ENCODE data around the gene SLCO2A1. TPM values are rescaled to one million over a fixed set of nuclear protein-coding genes. Genes with fewer than 3 reads are reported as not detected.
A peak's percentile ranks its signal among the peaks of the same experiment; 100 is the strongest.

Gene SLCO2A1
- total RNA-seq, 1 experiment from 2014 or later = 2.4 TPM

GRCh38 chr3:133930341-133930933, 99.3 kb downstream of the SLCO2A1 start:
- Histone ChIP-seq H3K4me3 (ENCODE audit: insufficient read depth, low read depth, low read length) (no peak overlapping the region), H3K36me3 (replicated peaks; ENCODE audit: control insufficient read depth, insufficient read depth, low read length) (no peaks in the 10 kb centered on the region), H3K27me3 (ENCODE audit: control insufficient read depth, insufficient read depth, low read length) (peaks cover 17% of the 10 kb centered on the region)
- DNase-seq = peak; percentile 72

- Histone ChIP-seq H3K4me3 (ENCODE audit: insufficient read depth, low read depth, low read length) (no peak overlapping the region), H3K36me3 (replicated peaks; ENCODE audit: control insufficient read depth, insufficient read depth, low read length) (no peaks in the 10 kb centered on the region), H3K27me3 (ENCODE audit: control insufficient read depth, insufficient read depth, low read length) (peaks cover 17% of the 10 kb centered on the region)
- no peak for DNase-seq
These were observed 100.7 kb downstream of the SLCO2A1 start for GRCh38 chr3:133928903-133929607.

- Histone ChIP-seq H3K36me3 (replicated peaks; ENCODE audit: control insufficient read depth, insufficient read depth, low read length) (no peaks in the 10 kb centered on the region), H3K27me3 (ENCODE audit: control insufficient read depth, insufficient read depth, low read length) (peaks cover 17% of the 10 kb centered on the region), H3K4me3 (ENCODE audit: insufficient read depth, low read depth, low read length) (no peak overlapping the region)
- peak; percentile 39 for DNase-seq
These were observed 101.4 kb downstream of the SLCO2A1 start for GRCh38 chr3:133928136-133928893.

GRCh38 chr3:133927540-133928066, 102.1 kb downstream of the SLCO2A1 start:
- DNase-seq = peak; percentile 96
- H3K27me3 ChIP-seq (ENCODE audit: control insufficient read depth, insufficient read depth, low read length) = peaks cover 17% of the 10 kb centered on the region
- peak overlapping the region; percentile 45 for H3K4me3 ChIP-seq (ENCODE audit: insufficient read depth, low read depth, low read length)

GRCh38 chr3:133926736-133927539, 102.8 kb downstream of the SLCO2A1 start:
- Histone ChIP-seq H3K36me3 (replicated peaks; ENCODE audit: control insufficient read depth, insufficient read depth, low read length) (no peaks in the 10 kb centered on the region), H3K27me3 (ENCODE audit: control insufficient read depth, insufficient read depth, low read length) (peaks cover 17% of the 10 kb centered on the region), H3K4me3 (ENCODE audit: insufficient read depth, low read depth, low read length) (peak overlapping the region; percentile 45)
- peak; percentile 76 for DNase-seq

More at GRCh38 chr3:133927540-133928066, 102.1 kb downstream of the SLCO2A1 start:
- H3K36me3 ChIP-seq (replicated peaks; ENCODE audit: control insufficient read depth, insufficient read depth, low read length) = no peaks in the 10 kb centered on the region

GRCh38 chr3:133925960-133926735, 103.6 kb downstream of the SLCO2A1 start:
- Histone ChIP-seq H3K36me3 (replicated peaks; ENCODE audit: control insufficient read depth, insufficient read depth, low read length) (no peaks in the 10 kb centered on the region), H3K27me3 (ENCODE audit: control insufficient read depth, insufficient read depth, low read length) (peaks cover 17% of the 10 kb centered on the region), H3K4me3 (ENCODE audit: insufficient read depth, low read depth, low read length) (no peak overlapping the region)
- peak; percentile 41 for DNase-seq

- Histone ChIP-seq H3K36me3 (replicated peaks; ENCODE audit: control insufficient read depth, insufficient read depth, low read length) (no peaks in the 10 kb centered on the region), H3K4me3 (ENCODE audit: insufficient read depth, low read depth, low read length) (no peak overlapping the region), H3K27me3 (ENCODE audit: control insufficient read depth, insufficient read depth, low read length) (peaks cover 17% of the 10 kb centered on the region)
- DNase-seq = no peak
These were observed 105.7 kb downstream of the SLCO2A1 start for GRCh38 chr3:133924041-133924440.

- DNase-seq = no peak
- Histone ChIP-seq H3K4me3 (ENCODE audit: insufficient read depth, low read depth, low read length) (no peak overlapping the region), H3K27me3 (ENCODE audit: control insufficient read depth, insufficient read depth, low read length) (peaks cover under 1% of the 10 kb centered on the region; the same call in 1 of the 2 replicates), H3K36me3 (replicated peaks; ENCODE audit: control insufficient read depth, insufficient read depth, low read length) (no peaks in the 10 kb centered on the region)
These were observed 108.1 kb downstream of the SLCO2A1 start for GRCh38 chr3:133921592-133921991.

GRCh38 chr3:133917144-133917543, 112.6 kb downstream of the SLCO2A1 start:
- H3K36me3 ChIP-seq (replicated peaks; ENCODE audit: control insufficient read depth, insufficient read depth, low read length) = no peaks in the 10 kb centered on the region
- no peak overlapping the region for H3K4me3 ChIP-seq (ENCODE audit: insufficient read depth, low read depth, low read length)
- H3K27me3 ChIP-seq (ENCODE audit: control insufficient read depth, insufficient read depth, low read length) = no peaks in the 10 kb centered on the region
- DNase-seq = no peak

GRCh38 chr3:133915685-133916658, 113.8 kb downstream of the SLCO2A1 start:
- no peak overlapping the region for H3K4me3 ChIP-seq (ENCODE audit: insufficient read depth, low read depth, low read length)
- H3K27me3 ChIP-seq (ENCODE audit: control insufficient read depth, insufficient read depth, low read length) = no peaks in the 10 kb centered on the region
- DNase-seq = no peak
- no peaks in the 10 kb centered on the region for H3K36me3 ChIP-seq (replicated peaks; ENCODE audit: control insufficient read depth, insufficient read depth, low read length)

- no peaks in the 10 kb centered on the region for H3K27me3 ChIP-seq (ENCODE audit: control insufficient read depth, insufficient read depth, low read length)
- no peaks in the 10 kb centered on the region for H3K36me3 ChIP-seq (replicated peaks; ENCODE audit: control insufficient read depth, insufficient read depth, low read length)
- H3K4me3 ChIP-seq (ENCODE audit: insufficient read depth, low read depth, low read length) = no peak overlapping the region
- DNase-seq = no peak
These were observed 114.7 kb downstream of the SLCO2A1 start for GRCh38 chr3:133914839-133915600.

- DNase-seq = peak; percentile 60
- Histone ChIP-seq H3K4me3 (ENCODE audit: insufficient read depth, low read depth, low read length) (no peak overlapping the region), H3K27me3 (ENCODE audit: control insufficient read depth, insufficient read depth, low read length) (no peaks in the 10 kb centered on the region), H3K36me3 (replicated peaks; ENCODE audit: control insufficient read depth, insufficient read depth, low read length) (no peaks in the 10 kb centered on the region)
These were observed 119.3 kb downstream of the SLCO2A1 start for GRCh38 chr3:133910422-133910821.
